Measurements from ENCODE around the gene RBFOX2. TPM values are rescaled to one million over a fixed set of nuclear protein-coding genes. Genes with fewer than 3 reads are reported as not detected.
"Not testable (repeated sequence)": the region's sequence is repeated elsewhere in the genome, so short reads cannot be mapped to it uniquely, and the experiment has no call there.

Gene RBFOX2
- polyA plus RNA-seq, 2 of the 4 experiments (the other 2 are of a cell fraction), result 30.3 to 77.7 TPM

DNA sequence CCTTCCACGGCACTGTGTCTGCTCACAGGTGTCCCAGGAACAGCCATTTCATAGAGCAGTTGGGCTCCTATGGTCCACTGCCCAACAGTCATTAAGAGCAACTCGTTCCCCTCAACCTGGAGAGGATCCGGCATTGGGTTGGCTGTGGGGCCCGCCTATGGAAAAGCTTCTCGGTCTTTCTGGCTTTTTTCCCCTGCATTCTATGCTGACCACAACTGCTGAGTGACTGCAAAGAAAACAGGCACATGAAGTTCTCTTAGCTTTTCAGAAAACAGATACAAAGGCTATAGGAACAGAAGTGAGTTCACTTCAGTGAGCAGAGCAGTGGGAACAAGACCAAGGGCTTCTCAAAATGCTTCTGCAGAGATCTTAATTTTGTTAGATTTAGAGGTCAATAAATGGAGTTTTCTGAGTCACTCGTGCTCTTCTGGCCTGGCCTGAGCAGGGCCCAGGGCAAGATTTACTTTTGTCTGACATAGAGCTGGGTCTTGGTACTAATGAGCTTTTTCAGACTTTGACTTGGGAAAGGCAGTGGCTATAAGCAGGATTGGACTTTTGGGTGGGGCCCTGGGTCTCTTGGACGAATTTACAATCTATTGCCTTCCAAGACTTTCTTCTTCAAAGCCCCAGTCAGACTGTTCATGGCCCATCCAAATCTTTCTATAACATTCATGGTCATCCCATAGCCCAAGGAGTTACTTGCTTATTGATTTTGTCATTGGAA lies 324.6 kb downstream of the RBFOX2 start (continued):
- TF ChIP-seq EHMT2 (IDR thresholded peaks at IDR 0.05; ENCODE audit: low read depth) (no peak), NFE2L2 (conservative IDR thresholded peaks at IDR 0.05; ENCODE audit: low read length) (no peak)

DNA sequence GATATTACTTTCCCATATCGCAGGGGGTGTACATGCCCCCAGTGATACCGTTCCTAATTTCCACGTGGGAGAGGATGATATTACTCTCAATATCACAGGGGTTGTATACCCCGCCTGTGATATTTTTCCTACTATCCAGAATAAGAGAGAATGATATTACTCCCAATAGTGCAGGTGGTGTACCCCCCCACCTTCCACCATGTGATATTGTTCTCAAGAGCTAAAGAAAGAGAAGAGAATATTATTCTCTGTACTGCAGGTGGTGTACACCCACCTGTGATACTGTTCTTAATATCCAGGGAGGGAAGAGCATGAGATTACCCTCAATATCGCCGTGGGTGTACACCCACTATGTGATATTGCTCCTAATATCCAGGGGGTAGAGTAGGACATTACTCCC lies 328.8 kb downstream of the RBFOX2 start:
- DNase-seq (ENCODE audit: low read depth in 1 of 2, low spot score in 1 of 2); H3K9me3 ChIP-seq; H3K4me2 ChIP-seq; H3K4me3 ChIP-seq; H3K27ac ChIP-seq; H3K4me1 ChIP-seq; POLR2A ChIA-PET; CTCF ChIA-PET; ATAC-seq; FAIRE-seq: not testable (repeated sequence)
- 70% methylated on average over 6 of the region's 6 CpGs for WGBS (ENCODE audit: missing lambda C conversion rate)

DNA sequence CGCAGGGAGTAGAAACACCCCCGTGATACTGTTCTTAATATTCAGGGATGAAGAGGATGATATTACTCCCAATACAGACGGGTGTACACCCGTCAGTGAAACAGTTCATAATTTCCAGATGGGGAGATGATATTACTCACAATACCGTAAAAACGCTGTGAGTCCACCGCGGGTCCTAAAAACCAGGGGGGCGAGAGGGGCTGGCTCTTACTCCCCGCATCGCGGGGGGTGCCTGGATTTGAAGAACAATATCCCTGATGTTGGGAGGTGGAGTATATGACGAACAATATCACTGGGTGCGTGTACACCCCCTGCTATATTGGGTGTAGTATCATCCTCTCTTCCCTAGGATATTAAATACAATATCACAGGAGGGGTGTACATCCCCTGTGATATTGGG lies 331.5 kb downstream of the RBFOX2 start:
- no peak for TF ChIP-seq ZNF302 (CRISPR knock-in tag; IDR thresholded peaks at IDR 0.05)
- no peak for TF ChIP-seq RAD21 (conservative IDR thresholded peaks at IDR 0.05 in 1 of 2, IDR thresholded peaks at IDR 0.05 in 1 of 2)
- no peak for TF ChIP-seq CEBPB (IDR thresholded peaks at IDR 0.05)
- no peak for TF ChIP-seq EHF (CRISPR knock-in tag; IDR thresholded peaks at IDR 0.05)
- no peak for TF ChIP-seq FOXS1 (CRISPR knock-in tag; IDR thresholded peaks at IDR 0.05)

DNA sequence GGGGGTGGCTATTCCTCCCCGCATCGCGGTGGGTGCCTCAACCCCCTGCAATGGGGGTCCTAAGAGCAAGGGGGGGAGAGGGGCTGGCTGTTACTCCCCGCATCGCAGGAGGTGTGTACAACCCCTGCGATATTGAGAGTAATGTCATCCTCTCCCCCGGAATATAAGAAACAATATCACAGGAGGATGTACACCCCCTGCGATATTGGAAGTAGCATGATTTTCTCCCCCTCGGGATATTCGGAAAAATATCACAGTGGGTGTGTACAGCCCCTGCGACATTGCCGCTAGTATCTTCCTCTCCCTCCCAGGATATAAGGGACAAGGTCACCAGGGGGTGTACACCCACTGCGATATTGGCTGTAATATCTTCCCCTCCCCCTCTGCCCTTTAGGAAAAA lies 333.4 kb downstream of the RBFOX2 start:
- no peak overlapping the region for H3K4me2 ChIP-seq
- FAIRE-seq (no peak), ATAC-seq (no peak), DNase-seq (ENCODE audit: low read depth in 1 of 2, low spot score in 1 of 2) (no peak)
- no peaks in the 10 kb centered on the region for H3K9me3 ChIP-seq
- ChIA-PET CTCF (no interaction called here), POLR2A (no interaction called here)
- WGBS (ENCODE audit: missing lambda C conversion rate), result 71% methylated on average over 10 of the region's 13 CpGs
- H3K4me3 ChIP-seq, result no peak overlapping the region
- no peak overlapping the region for H3K27ac ChIP-seq
- no peaks in the 10 kb centered on the region for H3K4me1 ChIP-seq
- TF ChIP-seq HOXA7 (CRISPR knock-in tag; IDR thresholded peaks at IDR 0.05), result no peak
- TF ChIP-seq KDM5A (IDR thresholded peaks at IDR 0.05), result no peak
- no peak for TF ChIP-seq BHLHE40 (IDR thresholded peaks at IDR 0.05; ENCODE audit: low read depth, low read length)
- TF ChIP-seq ZC3H11A (IDR thresholded peaks at IDR 0.05), result no peak
- TF ChIP-seq, protein P1, sequence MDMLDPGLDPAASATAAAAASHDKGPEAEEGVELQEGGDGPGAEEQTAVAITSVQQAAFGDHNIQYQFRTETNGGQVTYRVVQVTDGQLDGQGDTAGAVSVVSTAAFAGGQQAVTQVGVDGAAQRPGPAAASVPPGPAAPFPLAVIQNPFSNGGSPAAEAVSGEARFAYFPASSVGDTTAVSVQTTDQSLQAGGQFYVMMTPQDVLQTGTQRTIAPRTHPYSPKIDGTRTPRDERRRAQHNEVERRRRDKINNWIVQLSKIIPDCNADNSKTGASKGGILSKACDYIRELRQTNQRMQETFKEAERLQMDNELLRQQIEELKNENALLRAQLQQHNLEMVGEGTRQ (IDR thresholded peaks at IDR 0.05), result no peak
- TF ChIP-seq CBX8 (IDR thresholded peaks at IDR 0.05), result no peak
- TF ChIP-seq NFE2L2 (conservative IDR thresholded peaks at IDR 0.05; ENCODE audit: low read length), result no peak
- TF ChIP-seq TFCP2L1 (CRISPR knock-in tag; IDR thresholded peaks at IDR 0.05), result no peak
- no peak for TF ChIP-seq CHD2 (IDR thresholded peaks at IDR 0.05; ENCODE audit: low read length, partially characterized antibody)
- TF ChIP-seq SREBF2 (IDR thresholded peaks at IDR 0.05), result no peak
- TF ChIP-seq, protein P2, sequence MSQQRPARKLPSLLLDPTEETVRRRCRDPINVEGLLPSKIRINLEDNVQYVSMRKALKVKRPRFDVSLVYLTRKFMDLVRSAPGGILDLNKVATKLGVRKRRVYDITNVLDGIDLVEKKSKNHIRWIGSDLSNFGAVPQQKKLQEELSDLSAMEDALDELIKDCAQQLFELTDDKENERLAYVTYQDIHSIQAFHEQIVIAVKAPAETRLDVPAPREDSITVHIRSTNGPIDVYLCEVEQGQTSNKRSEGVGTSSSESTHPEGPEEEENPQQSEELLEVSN (IDR thresholded peaks at IDR 0.05; ENCODE audit: borderline replicate concordance, low read depth), result no peak
- no peak for TF ChIP-seq JUNB (IDR thresholded peaks at IDR 0.05)

More for the DNA sequence above, 331.5 kb downstream of the RBFOX2 start:
- ChIA-PET CTCF (no interaction called here), POLR2A (no interaction called here)
- FAIRE-seq (no peak), DNase-seq (ENCODE audit: low read depth in 1 of 2, low spot score in 1 of 2) (no peak), ATAC-seq (no peak)
- Histone ChIP-seq H3K4me1 (no peaks in the 10 kb centered on the region), H3K4me2 (no peak overlapping the region), H3K27ac (no peak overlapping the region), H3K9me3 (no peaks in the 10 kb centered on the region), H3K4me3 (no peak overlapping the region)
- WGBS (ENCODE audit: missing lambda C conversion rate), result 63% methylated on average over 13 of the region's 14 CpGs

DNA sequence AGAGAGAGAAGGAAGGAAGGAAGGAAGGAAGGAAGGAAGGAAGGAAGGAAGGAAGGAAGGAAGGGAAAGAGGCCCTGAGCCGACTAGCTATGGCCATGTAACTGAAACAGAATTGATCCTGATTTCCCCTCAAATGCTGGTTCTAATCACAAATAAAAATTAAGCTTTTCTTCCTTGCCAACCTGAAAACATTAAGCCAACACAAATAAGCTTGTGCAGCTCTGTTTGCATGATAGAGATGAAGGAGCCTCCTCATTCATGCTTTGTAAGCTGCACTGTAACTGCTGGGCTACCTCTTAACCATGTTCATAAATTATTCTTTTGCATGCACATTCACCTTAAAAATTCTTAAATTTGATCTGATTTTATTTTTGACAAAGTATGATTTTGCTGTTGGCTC lies 338.6 kb downstream of the RBFOX2 start:
- 83% methylated on average over 1 of the region's 1 CpG for WGBS (ENCODE audit: missing lambda C conversion rate)
- DNase-seq (ENCODE audit: low read depth in 1 of 2, low spot score in 1 of 2) (no peak), FAIRE-seq (no peak), ATAC-seq (no peak)
- H3K9me3 ChIP-seq, result no peaks in the 10 kb centered on the region
- H3K27ac ChIP-seq, result no peak overlapping the region
- CTCF ChIA-PET, result interaction anchor here (1.1 kb wide), 1 partner anchor 259 kb away, joined by 3 read pairs; no protein-coding TSS in a partner anchor
- H3K4me2 ChIP-seq, result no peak overlapping the region
- no peak overlapping the region for H3K4me3 ChIP-seq
- POLR2A ChIA-PET, result no interaction called here
- TF ChIP-seq NFE2L2 (conservative IDR thresholded peaks at IDR 0.05; ENCODE audit: low read length) (no peak), PHF8 (IDR thresholded peaks at IDR 0.05; ENCODE audit: borderline replicate concordance, low read depth) (no peak), CBX2 (IDR thresholded peaks at IDR 0.05; ENCODE audit: borderline replicate concordance, low read depth) (no peak), EHF (CRISPR knock-in tag; IDR thresholded peaks at IDR 0.05) (no peak), SMC3 (IDR thresholded peaks at IDR 0.05) (no peak), TP53 (CRISPR knock-in tag; IDR thresholded peaks at IDR 0.05) (no peak), RAD21 (conservative IDR thresholded peaks at IDR 0.05 in 1 of 2, IDR thresholded peaks at IDR 0.05 in 1 of 2) (no peak), FOSL2 (IDR thresholded peaks at IDR 0.05) (no peak), FOSL2 (CRISPR knock-in tag; IDR thresholded peaks at IDR 0.05) (no peak), NPAS2 (CRISPR knock-in tag; IDR thresholded peaks at IDR 0.05; ENCODE audit: borderline replicate concordance) (no peak), FOXS1 (CRISPR knock-in tag; IDR thresholded peaks at IDR 0.05) (no peak), NR3C1 (IDR thresholded peaks at IDR 0.05) (no peak), JUNB (IDR thresholded peaks at IDR 0.05) (no peak), CBX8 (IDR thresholded peaks at IDR 0.05) (no peak), ZFP36 (IDR thresholded peaks at IDR 0.05; ENCODE audit: borderline replicate concordance, partially characterized antibody) (no peak)
- no peaks in the 10 kb centered on the region for H3K4me1 ChIP-seq
